Rectal smooth muscle tissue (tissue), 1 donor: ENCODE data around the gene ZNF282.

Experiments
- H3K27ac ChIP-seq: one replicate; pipeline ENCODE4 v1.7.0; 2013; ENCODE audit warnings: low read depth, low read length, inconsistent platforms
- H3K27me3 ChIP-seq: one replicate; pipeline ENCODE4 v1.7.0; 2013; ENCODE audit warnings: low read length; ENCODE audit not compliant: control insufficient read depth, insufficient read depth
- H3K36me3 ChIP-seq: one replicate; pipeline ENCODE4 v1.7.0; 2013; ENCODE audit warnings: low read length; ENCODE audit not compliant: control insufficient read depth, insufficient read depth
- H3K4me1 ChIP-seq: one replicate; pipeline ENCODE4 v1.7.0; 2013; ENCODE audit warnings: low read length; ENCODE audit not compliant: control insufficient read depth, insufficient read depth
- H3K4me3 ChIP-seq: one replicate; pipeline ENCODE4 v1.7.0; 2013; ENCODE audit warnings: low read length
- H3K9ac ChIP-seq: one replicate; pipeline ENCODE4 v1.7.0; 2013; ENCODE audit warnings: low read length

Gene ZNF282

GRCh38 chr7:149197675-149198074, 2.3 kb downstream of the ZNF282 start:
- Histone ChIP-seq H3K4me3 (no peak overlapping the region), H3K27me3 (no peaks in the 10 kb centered on the region), H3K27ac (no peak overlapping the region), H3K36me3 (peaks cover 21% of the 10 kb centered on the region), H3K9ac (no peak overlapping the region), H3K4me1 (no peaks in the 10 kb centered on the region)

- Histone ChIP-seq H3K4me1 (no peaks in the 10 kb centered on the region), H3K27ac (no peak overlapping the region), H3K4me3 (no peak overlapping the region), H3K36me3 (peaks cover 27% of the 10 kb centered on the region), H3K27me3 (no peaks in the 10 kb centered on the region), H3K9ac (no peak overlapping the region)
Measured at GRCh38 chr7:149198161-149198816, 2.9 kb downstream of the ZNF282 start.

GRCh38 chr7:149199234-149199995, 4.1 kb downstream of the ZNF282 start:
- Histone ChIP-seq H3K27ac (no peak overlapping the region), H3K9ac (no peak overlapping the region), H3K36me3 (peaks cover 35% of the 10 kb centered on the region), H3K4me3 (no peak overlapping the region), H3K27me3 (no peaks in the 10 kb centered on the region), H3K4me1 (no peaks in the 10 kb centered on the region)

- Histone ChIP-seq H3K27me3 (no peaks in the 10 kb centered on the region), H3K36me3 (peaks cover 55% of the 10 kb centered on the region), H3K4me1 (no peaks in the 10 kb centered on the region), H3K9ac (no peak overlapping the region), H3K4me3 (no peak overlapping the region), H3K27ac (no peak overlapping the region)
Measured at GRCh38 chr7:149202831-149203231, 7.5 kb downstream of the ZNF282 start.

GRCh38 chr7:149205690-149206381, 10.5 kb downstream of the ZNF282 start:
- Histone ChIP-seq H3K9ac (no peak overlapping the region), H3K36me3 (peaks cover 62% of the 10 kb centered on the region), H3K27me3 (no peaks in the 10 kb centered on the region), H3K27ac (no peak overlapping the region), H3K4me1 (no peaks in the 10 kb centered on the region), H3K4me3 (no peak overlapping the region)

- no peaks in the 10 kb centered on the region for H3K4me1 ChIP-seq
- no peak overlapping the region for H3K9ac ChIP-seq
- H3K27me3 ChIP-seq = no peaks in the 10 kb centered on the region
- H3K27ac ChIP-seq = no peak overlapping the region
- no peak overlapping the region for H3K4me3 ChIP-seq
- peaks cover 65% of the 10 kb centered on the region for H3K36me3 ChIP-seq
Measured at GRCh38 chr7:149207324-149208035, 12.1 kb downstream of the ZNF282 start.

- Histone ChIP-seq H3K9ac (no peak overlapping the region), H3K4me3 (no peak overlapping the region), H3K36me3 (peaks cover 59% of the 10 kb centered on the region), H3K27me3 (no peaks in the 10 kb centered on the region), H3K4me1 (no peaks in the 10 kb centered on the region), H3K27ac (no peak overlapping the region)
Measured at GRCh38 chr7:149209518-149210269, 14.3 kb downstream of the ZNF282 start.

GRCh38 chr7:149210551-149210950, 15.2 kb downstream of the ZNF282 start:
- peaks cover 62% of the 10 kb centered on the region for H3K36me3 ChIP-seq

GRCh38 chr7:149214020-149214720, 18.8 kb downstream of the ZNF282 start:
- H3K9ac ChIP-seq = no peak overlapping the region
- H3K27me3 ChIP-seq = no peaks in the 10 kb centered on the region
- no peak overlapping the region for H3K27ac ChIP-seq
- H3K4me3 ChIP-seq = no peak overlapping the region
- H3K4me1 ChIP-seq = no peaks in the 10 kb centered on the region
- peaks cover 42% of the 10 kb centered on the region for H3K36me3 ChIP-seq

More at GRCh38 chr7:149210551-149210950, 15.2 kb downstream of the ZNF282 start:
- Histone ChIP-seq H3K4me3 (no peak overlapping the region), H3K27me3 (no peaks in the 10 kb centered on the region), H3K4me1 (no peaks in the 10 kb centered on the region), H3K9ac (no peak overlapping the region), H3K27ac (no peak overlapping the region)

- Histone ChIP-seq H3K4me3 (no peak overlapping the region), H3K9ac (no peak overlapping the region), H3K27me3 (no peaks in the 10 kb centered on the region), H3K4me1 (no peaks in the 10 kb centered on the region), H3K36me3 (peaks cover 26% of the 10 kb centered on the region), H3K27ac (no peak overlapping the region)
Measured at GRCh38 chr7:149216402-149216801, 21.1 kb downstream of the ZNF282 start.

- Histone ChIP-seq H3K27me3 (no peaks in the 10 kb centered on the region), H3K36me3 (peaks cover 22% of the 10 kb centered on the region), H3K4me3 (no peak overlapping the region), H3K4me1 (no peaks in the 10 kb centered on the region), H3K9ac (no peak overlapping the region), H3K27ac (no peak overlapping the region)
Measured at GRCh38 chr7:149217570-149217969, 22.2 kb downstream of the ZNF282 start.
